NCI-H1105 (cell line): Measurements from ENCODE around the gene ZFP36L2.

Source experiments
- DNase-seq: peaks from one replicate; lab custom pipeline; 2025; lab: John Stamatoyannopoulos, UW

ZFP36L2 gene

DNA sequence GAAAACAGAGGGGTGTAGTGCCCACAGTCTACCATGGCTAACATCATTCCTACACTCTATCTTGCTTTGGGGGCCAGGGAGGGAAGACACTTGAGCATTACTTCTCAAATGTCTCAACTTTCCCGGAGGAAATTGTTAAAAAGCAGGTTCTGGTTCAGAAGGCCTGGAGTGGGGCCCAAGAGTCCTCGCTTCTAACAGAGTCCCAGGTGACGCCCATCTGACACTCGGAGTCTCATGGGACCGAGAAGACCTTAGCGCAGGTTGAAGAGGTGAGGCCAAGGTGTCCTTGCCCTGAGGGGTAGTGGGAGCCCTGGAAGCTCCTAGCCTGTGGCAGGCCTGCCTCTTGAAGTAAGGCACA, 40.1 kb downstream of the ZFP36L2 start:
- no peak for DNase-seq

DNA sequence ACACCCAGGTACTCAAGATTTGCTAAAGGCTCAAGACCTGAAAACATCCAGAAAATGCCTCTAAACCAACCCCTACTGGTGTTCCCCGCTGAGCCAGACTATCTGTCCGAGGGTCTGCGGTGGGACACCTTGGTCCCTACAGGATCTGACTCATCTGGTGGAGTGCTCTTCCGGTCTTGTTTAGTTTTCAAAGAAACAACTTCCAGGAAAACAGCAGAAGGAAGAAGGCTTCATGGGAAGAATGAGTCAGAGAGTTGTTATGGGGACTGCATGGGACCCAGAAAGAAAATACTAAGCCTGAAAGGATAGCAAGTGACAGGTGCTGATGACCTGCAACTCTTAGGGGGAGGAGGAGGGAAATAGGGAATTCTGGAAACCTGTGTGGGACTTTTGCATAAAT, 41.3 kb downstream of the ZFP36L2 start:
- DNase-seq: no peak

DNA sequence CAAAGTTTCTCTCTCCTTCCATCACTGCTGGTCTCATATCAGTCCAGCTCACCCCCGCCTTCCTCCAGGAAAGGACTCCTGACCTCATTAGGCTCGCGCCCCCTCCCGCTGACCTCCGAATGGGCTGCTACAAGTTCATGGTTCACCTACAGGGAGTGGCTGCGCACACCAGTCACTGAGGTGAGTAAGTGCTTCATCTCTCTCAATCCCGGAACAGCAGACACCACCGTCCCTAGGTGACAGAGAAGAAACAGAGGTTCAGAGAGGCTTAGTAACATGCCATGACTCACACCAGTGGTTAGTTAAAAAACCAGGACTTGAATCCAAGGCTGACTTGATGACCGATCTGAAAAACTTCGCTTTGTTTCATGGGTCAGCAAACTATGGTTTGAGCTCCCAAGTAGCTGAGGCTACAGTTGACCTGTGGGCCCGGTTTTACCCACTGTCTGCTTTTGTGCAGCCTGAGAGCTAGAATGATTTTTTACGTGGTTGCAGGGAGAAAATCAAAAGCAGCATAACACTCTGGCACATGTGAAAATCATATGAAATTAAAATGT, 42.0 kb downstream of the ZFP36L2 start:
- DNase-seq: no peak

DNA sequence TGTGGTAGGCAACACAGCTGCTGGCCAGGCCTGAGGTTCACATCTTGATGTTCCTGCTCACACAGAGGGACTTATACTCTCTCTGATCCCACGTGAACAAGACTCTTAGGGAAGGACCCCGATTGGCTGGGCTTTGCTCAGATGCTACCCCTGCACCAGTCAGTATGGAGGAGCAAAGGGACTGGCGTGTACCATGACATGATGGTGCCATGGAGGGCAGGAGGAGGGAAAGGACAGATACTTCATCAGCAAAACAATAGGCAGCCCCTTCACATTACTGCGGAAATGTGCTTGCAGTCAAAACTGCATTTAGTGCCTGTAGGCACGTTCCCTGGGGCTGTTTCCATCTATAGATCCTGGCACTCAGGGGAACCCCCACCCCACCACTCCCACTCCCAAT, 42.7 kb downstream of the ZFP36L2 start:
- no peak for DNase-seq

DNA sequence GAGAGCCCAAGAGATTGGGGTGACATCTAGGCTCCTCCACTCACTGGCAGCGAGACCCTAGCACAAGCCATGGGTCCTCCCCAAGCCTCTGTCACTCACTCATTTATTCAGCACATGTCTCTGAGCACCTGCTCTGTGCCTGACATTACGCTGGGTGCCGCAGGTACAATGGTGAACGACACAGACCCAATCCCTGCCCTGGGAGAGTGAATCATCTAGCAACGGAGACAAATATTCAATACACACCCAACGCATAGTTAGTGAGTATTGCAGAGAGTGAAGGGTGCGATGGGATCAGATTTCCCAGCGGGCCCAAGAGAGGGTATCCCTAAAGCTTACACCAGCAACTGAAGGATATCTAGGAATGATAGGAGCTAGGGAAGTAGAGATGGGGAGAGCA, 45.5 kb downstream of the ZFP36L2 start:
- no peak for DNase-seq

DNA sequence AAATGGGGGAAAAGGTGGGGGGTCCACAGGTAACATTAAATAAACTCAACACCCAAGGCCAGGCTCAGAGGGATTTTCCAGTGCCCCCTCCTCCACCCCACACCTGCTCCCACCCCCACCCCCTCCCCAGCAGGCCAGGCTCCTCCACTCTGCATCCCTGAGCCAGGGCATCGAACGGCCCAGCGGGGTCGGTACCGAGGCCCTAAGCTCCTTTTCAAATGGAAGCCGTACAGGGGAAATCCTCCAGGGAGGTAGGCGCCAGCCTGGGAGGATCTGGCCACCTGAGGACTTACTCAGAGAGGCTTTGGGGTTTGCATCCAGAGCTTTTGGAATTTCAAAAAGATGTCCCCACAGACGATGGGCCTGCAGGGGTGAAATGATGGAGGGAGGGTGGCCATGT, 46.5 kb downstream of the ZFP36L2 start:
- DNase-seq: no peak

DNA sequence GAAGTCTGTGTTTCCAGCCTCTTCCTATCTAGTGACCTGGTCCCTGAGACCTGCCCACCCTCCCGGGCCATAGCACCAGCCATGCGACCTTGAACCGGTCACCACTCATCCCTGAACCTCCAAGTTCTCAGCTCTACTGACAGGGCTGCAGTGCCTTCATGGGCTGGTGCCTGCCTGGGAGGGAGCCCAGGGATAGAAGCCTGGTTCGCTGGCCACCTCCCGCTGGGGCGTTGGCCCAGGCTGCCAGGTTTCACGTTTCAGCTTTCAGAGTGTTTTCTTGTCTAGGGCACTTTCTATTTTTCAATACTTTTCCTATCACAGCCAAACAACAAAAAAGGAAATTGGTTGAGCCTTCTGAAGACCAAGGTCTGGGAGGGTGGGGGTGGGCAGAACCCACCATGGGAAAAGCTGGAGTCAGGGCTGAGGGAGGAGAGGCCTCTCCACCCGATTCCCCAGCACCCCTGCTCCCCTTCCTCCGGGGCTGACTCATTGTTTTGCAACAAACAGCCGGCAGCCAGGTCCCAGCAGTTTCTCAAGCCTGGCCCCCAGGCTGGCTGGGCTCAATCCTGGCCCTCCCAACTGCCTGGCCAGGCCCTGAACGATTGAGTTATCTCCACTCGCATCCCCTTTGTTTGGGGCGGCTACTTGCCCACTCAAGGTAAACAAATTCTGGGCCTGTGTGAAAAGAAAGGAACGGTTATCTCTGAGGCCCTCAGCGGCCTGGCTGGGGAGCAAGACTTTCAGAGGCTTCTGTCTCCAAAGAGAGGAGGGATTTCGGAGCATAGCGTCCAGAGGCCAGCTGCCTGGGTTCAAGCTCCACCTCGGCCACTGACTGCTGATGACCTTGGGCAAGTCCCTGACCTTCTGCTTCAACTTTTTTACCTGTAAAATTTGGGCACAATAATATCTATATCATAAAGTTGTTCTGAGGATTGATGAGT, 47.5 kb downstream of the ZFP36L2 start:
- DNase-seq: no peak

DNA sequence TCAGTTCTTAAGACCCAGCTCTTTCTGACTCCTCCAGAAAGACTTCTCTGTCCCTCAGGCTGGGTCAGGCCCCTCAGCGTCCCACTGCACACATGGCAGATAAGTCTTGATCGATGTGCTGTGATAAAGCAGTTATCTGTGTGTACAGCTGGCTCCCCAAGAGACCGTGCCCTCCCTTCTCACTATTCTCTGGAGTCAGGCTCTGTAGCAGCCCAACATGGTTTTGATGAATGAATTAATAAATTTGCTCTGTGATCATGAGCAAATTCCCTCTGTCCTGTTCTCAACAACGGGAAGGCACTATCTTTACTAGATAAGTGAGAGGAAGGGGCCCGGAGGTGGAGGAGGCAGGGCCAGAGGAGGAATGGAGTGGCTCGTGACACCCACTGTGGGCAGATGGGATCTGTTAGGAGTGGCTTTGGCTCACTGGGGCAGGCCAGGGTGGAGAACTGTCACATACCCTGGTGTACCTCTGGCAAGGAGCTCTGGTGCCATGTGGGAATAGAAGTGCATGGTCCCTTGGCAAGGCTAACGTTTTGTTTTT, 48.3 kb downstream of the ZFP36L2 start:
- DNase-seq: no peak

DNA sequence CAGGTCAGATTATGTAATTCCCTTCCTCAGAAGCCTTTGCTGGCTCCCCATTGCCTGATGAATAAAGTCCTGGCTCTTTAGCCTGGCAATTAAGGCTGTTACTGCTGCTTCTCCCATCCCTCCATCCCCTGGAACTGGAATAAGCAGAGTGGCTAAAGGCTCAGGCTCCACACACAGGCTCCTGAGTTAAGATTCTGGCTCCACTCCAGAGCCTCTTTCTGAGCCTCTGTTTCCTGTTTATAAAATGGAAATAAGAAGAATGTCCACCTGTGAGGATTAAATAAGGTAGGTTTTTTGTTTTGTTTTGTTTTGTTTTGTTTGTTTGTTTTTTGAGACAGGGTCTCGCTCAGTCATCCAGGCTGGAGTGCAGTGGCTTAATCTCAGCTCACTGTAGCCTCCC, 50.0 kb downstream of the ZFP36L2 start:
- no peak for DNase-seq

DNA sequence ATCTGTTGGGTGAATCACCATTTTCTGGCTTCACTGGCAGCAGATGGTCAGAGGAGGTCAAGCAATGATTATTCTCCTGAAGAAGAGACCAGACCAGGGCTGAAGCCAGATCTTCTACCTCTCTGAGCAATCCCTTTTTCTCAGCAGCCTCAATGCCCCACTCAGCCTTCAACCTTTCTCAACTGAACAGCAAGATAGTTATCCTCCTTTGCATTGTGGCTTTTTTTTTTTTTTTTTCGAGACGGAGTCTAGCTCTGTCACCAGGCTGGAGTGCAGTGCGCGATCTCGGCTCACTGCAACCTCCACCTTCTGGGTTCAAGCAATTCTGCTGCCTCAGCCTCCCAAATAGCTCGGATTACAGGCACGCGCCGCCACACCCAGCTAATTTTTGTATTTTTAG, 50.5 kb downstream of the ZFP36L2 start:
- no peak for DNase-seq

DNA sequence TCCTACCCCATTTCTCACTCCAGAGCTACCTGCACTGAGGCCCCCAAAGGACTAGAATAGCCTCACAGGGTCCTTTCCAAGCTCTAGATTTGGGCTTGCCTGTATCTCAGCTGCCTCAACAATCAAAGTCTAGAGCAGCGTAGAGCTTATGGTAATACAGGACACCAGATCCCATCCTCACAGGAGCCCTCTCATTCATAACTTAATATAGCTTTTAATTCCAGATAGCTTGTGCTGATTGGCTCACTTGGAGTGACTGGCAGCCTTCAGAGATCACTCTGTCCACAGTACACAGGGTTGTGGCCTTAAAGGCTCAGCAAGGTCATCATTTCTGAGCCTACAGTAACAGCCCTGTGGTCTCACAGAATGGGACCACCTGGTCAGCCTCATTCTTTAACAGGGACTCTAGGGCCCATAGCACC, 51.4 kb downstream of the ZFP36L2 start:
- DNase-seq: no peak

DNA sequence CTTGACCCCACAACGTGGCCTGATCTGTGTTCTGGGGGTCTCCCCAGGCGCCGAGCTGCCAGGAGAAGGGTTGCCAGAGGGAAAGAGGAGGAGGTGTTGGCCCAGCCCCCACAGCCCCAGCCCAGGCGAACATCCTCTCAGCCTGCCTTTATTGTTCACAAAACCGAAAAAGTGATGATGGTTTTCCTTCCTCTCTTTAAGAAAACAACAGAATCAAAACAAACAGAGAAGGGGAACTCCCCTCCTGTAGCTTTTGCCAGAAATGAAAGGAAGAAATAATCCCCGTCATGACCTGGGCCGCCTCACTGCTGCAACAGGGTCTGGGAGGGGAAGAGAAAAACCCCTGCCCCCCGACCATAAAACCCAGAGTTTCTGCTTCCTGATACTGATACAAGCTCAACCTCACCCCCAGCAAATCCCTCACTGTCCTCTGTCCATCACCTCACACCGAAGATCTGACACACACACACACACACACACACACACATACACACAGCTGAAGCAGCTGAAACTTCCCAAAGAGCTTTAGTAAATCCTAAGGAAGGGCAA, 52.0 kb downstream of the ZFP36L2 start:
- DNase-seq: no peak
